K562 (cell line): ENCODE measurements around the gene GABRB3. TPM values are rescaled to one million over a fixed set of nuclear protein-coding genes. Genes with fewer than 3 reads are reported as not detected.

Experiments used
- EGR1 ChIP-seq: fragments of 450-650 bp; conservative IDR thresholded peaks from 2 replicates; pipeline ENCODE4 v1.6.1; 2017; ENCODE audit warnings: mild to moderate bottlenecking
- KLF1 ChIP-seq: fragments of 450-650 bp; IDR thresholded peaks from 2 replicates; pipeline ENCODE4 v1.6.1; 2016; ENCODE audit warnings: missing genetic modification characterization, missing compliant biosample characterization
- PPARD ChIP-seq: fragments of 250-450 bp; sonication (Bioruptor Pico); IDR thresholded peaks from 2 replicates; pipeline ENCODE4 v1.8.0; 2022; ENCODE audit warnings: inconsistent platforms, mild to moderate bottlenecking, moderate library complexity
- PRPF4 ChIP-seq: fragments of 200-400 bp; formaldehyde crosslinking; IDR thresholded peaks from one replicate; pipeline ENCODE4 v1.6.1; 2017; ENCODE audit warnings: low read length, low read depth, mild to moderate bottlenecking; ENCODE audit not compliant: insufficient read depth, poor library complexity, severe bottlenecking
- SMARCA5 ChIP-seq: fragments of 450-650 bp; IDR thresholded peaks from 2 replicates; pipeline ENCODE4 v1.6.1; 2016
- SPI1 ChIP-seq: IDR thresholded peaks from 2 replicates; pipeline ENCODE4 v1.6.1; 2011; ENCODE audit warnings: low read depth, low read length, control low read depth, borderline replicate concordance
- SRSF1 ChIP-seq: fragments of 200-400 bp; formaldehyde crosslinking; IDR thresholded peaks from 2 replicates; pipeline ENCODE4 v1.6.1; 2017; ENCODE audit warnings: mild to moderate bottlenecking, low read depth, low read length, moderate library complexity
- TBP ChIP-seq: optimal IDR thresholded peaks from 2 replicates; pipeline ENCODE3; 2011; ENCODE audit warnings: low read depth, low read length, improper control_type of control experiment
- VEZF1 ChIP-seq: fragments of 200-800 bp; sonication (Bioruptor generic); IDR thresholded peaks from 2 replicates; pipeline ENCODE4 v1.6.1; 2017; ENCODE audit warnings: missing genetic modification characterization, missing compliant biosample characterization
- polyA plus RNA-seq, 8 experiments: library from polyadenylated mRNA; depleted of rRNA in 4 of 8; stranded (reverse) in 5 of 8; unstranded in 3 of 8; fragments of >200 nt; fragmentation: Nextera tagmentation in 2 of 8; fragmentation: Illumina TruSeq in 1 of 8; extraction: Ambion mirVana in 2 of 8; extraction: Trizol in 1 of 8; gene quantifications; 2 replicates each; pipeline versions ENCODE4 v1.2.1 to v1.2.3, GENCODE V29; 2011 to 2014; ENCODE audit warnings: inconsistent platforms in 1 of 8, missing spikeins in 1 of 8
- total RNA-seq, 7 experiments: library from RNA; depleted of rRNA in 6 of 7; stranded (reverse); fragments of >200 nt in 6 of 7; fragmentation: Illumina TruSeq in 2 of 7; extraction: Trizol in 2 of 7; gene quantifications; 2 replicates each; pipeline versions ENCODE4 v1.2.1 to v1.2.3, GENCODE V29; 2011 to 2021; ENCODE audit warnings: low replicate concordance in 1 of 7
- TF ChIP-seq, protein P1 (sequence below): fragments of 450-650 bp; IDR thresholded peaks from one replicate; pipeline ENCODE4 v1.6.1; 2018; ENCODE audit warnings: mild to moderate bottlenecking, moderate library complexity; ENCODE audit not compliant: partially characterized antibody
- TF ChIP-seq, protein P2 (sequence below): sonication (generic); formaldehyde crosslinking; IDR thresholded peaks from 2 replicates; pipeline ENCODE4 v1.8.0; 2022; ENCODE audit warnings: missing genetic modification reagents, mild to moderate bottlenecking, borderline replicate concordance
- TF ChIP-seq, protein P3 (sequence below): fragments of 450-650 bp; formaldehyde crosslinking; IDR thresholded peaks from 2 replicates; pipeline ENCODE4 v1.4.0; 2020; ENCODE audit warnings: mild to moderate bottlenecking
- TF ChIP-seq, protein P4 (sequence below): sonication (generic); formaldehyde crosslinking; IDR thresholded peaks from 2 replicates; pipeline ENCODE4 v1.9.0; 2022; ENCODE audit warnings: mild to moderate bottlenecking, missing genetic modification reagents

Gene GABRB3
- total and polyA plus RNA-seq, 9 of the 15 experiments (the other 6 are each of a cell fraction or from before 2014, with no cell fraction given): 0.09 to 1.4 (median 0.49) TPM

DNA sequence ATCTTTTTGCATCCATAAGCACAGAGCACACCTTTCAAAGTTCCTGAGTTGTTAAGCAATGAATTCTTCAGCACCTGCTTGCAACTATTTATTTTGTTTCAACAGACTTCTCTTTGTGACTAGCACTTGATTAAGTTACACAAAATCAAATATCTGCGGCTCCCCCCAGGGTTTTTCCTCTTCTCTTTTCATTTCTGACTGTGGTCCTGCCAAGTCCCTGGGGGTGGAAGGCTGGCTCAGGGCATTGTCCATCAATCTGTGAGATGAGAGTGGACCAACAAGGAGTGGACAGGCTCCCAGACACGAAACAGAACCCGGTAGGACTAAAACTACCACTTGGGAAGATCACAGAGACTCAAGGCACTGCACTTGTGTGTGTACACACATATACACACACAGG, 96.8 kb downstream of the GABRB3 start (continued):
- TF ChIP-seq, protein P1, sequence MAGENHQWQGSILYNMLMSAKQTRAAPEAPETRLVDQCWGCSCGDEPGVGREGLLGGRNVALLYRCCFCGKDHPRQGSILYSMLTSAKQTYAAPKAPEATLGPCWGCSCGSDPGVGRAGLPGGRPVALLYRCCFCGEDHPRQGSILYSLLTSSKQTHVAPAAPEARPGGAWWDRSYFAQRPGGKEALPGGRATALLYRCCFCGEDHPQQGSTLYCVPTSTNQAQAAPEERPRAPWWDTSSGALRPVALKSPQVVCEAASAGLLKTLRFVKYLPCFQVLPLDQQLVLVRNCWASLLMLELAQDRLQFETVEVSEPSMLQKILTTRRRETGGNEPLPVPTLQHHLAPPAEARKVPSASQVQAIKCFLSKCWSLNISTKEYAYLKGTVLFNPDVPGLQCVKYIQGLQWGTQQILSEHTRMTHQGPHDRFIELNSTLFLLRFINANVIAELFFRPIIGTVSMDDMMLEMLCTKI: no peak
- TF ChIP-seq SRSF1: no peak
- TF ChIP-seq SMARCA5: no peak
- no peak for TF ChIP-seq EGR1
- TF ChIP-seq TBP: no peak
- TF ChIP-seq, protein P2, sequence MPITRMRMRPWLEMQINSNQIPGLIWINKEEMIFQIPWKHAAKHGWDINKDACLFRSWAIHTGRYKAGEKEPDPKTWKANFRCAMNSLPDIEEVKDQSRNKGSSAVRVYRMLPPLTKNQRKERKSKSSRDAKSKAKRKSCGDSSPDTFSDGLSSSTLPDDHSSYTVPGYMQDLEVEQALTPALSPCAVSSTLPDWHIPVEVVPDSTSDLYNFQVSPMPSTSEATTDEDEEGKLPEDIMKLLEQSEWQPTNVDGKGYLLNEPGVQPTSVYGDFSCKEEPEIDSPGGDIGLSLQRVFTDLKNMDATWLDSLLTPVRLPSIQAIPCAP (CRISPR knock-in tag): no peak
- TF ChIP-seq, protein P3, sequence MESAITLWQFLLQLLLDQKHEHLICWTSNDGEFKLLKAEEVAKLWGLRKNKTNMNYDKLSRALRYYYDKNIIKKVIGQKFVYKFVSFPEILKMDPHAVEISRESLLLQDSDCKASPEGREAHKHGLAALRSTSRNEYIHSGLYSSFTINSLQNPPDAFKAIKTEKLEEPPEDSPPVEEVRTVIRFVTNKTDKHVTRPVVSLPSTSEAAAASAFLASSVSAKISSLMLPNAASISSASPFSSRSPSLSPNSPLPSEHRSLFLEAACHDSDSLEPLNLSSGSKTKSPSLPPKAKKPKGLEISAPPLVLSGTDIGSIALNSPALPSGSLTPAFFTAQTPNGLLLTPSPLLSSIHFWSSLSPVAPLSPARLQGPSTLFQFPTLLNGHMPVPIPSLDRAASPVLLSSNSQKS (CRISPR knock-in tag): no peak
- TF ChIP-seq, protein P4, sequence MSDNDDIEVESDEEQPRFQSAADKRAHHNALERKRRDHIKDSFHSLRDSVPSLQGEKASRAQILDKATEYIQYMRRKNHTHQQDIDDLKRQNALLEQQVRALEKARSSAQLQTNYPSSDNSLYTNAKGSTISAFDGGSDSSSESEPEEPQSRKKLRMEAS: no peak
- TF ChIP-seq SPI1: no peak
- TF ChIP-seq PPARD: no peak
- TF ChIP-seq PRPF4: no peak
- TF ChIP-seq KLF1: no peak
- TF ChIP-seq VEZF1 (CRISPR knock-in tag): no peak
- TF ChIP-seq, all 486 proteins: peak for 0
